ENCODE measurements around the gene DOK4.
"Not testable (repeated sequence)": the region's sequence is repeated elsewhere in the genome, so short reads cannot be mapped to it uniquely, and the experiment has no call there.

The DOK4 gene

GRCh38 chr16:57500578-57501111 lies 14.4 kb upstream of the DOK4 start:
- no peak for DNase-seq

GRCh38 chr16:57499941-57500340 lies 13.6 kb upstream of the DOK4 start:
- DNase-seq: not testable (repeated sequence)

- DNase-seq: no peak
Measured at GRCh38 chr16:57498031-57498430, 11.7 kb upstream of the DOK4 start.

- no peak for DNase-seq
Measured at GRCh38 chr16:57497121-57497520, 10.8 kb upstream of the DOK4 start.

- no peak for DNase-seq
Measured at GRCh38 chr16:57493767-57494166, 7.5 kb upstream of the DOK4 start.

- no peak for DNase-seq
Measured at GRCh38 chr16:57489229-57489628, 2.9 kb upstream of the DOK4 start.

- no peak for DNase-seq
Measured at GRCh38 chr16:57486858-57487834, 853 bp upstream of the DOK4 start.

- no peak for DNase-seq
Measured at GRCh38 chr16:57485091-57485915, 990 bp downstream of the DOK4 start.

GRCh38 chr16:57484515-57485005 lies 1.7 kb downstream of the DOK4 start:
- DNase-seq: no peak

GRCh38 chr16:57483725-57484514 lies 2.4 kb downstream of the DOK4 start:
- DNase-seq: no peak

GRCh38 chr16:57482845-57483545 lies 3.3 kb downstream of the DOK4 start:
- no peak for DNase-seq

GRCh38 chr16:57481421-57481820 lies 4.9 kb downstream of the DOK4 start:
- no peak for DNase-seq

GRCh38 chr16:57480754-57481230 lies 5.5 kb downstream of the DOK4 start:
- no peak for DNase-seq

GRCh38 chr16:57479976-57480753 lies 6.1 kb downstream of the DOK4 start:
- no peak for DNase-seq

- no peak for DNase-seq
Measured at GRCh38 chr16:57479205-57479975, 6.9 kb downstream of the DOK4 start.

GRCh38 chr16:57478396-57479204 lies 7.7 kb downstream of the DOK4 start:
- no peak for DNase-seq

- DNase-seq: no peak
Measured at GRCh38 chr16:57477531-57478202, 8.6 kb downstream of the DOK4 start.
